AG04449 (cell line): ENCODE results near the gene SLC35B2.
A peak's percentile ranks its signal among the peaks of the same experiment; 100 is the strongest.

Source experiments
- CTCF ChIA-PET: fragments of 350-600 bp; formaldehyde crosslinking; extraction: SDS; loops from one replicate; lab custom pipeline; 2021; ENCODE audit warnings: antibody characterized with exemption; lab: Yijun Ruan, JAX
- POLR2A ChIA-PET: fragments of 400-600, 350-600 bp; formaldehyde crosslinking; extraction: SDS; loops from one replicate; lab custom pipeline; 2020; ENCODE audit warnings: antibody characterized with exemption, inconsistent platforms; lab: Yijun Ruan, JAX
- DNase-seq: peaks from one replicate; pipeline ENCODE4 v3.0.0-alpha.2; 2010; ENCODE audit warnings: low read depth, low spot score
- H3K4me3 ChIP-seq: 2 replicates; pipeline ENCODE4 v1.5.1; 2011; ENCODE audit warnings: low read depth, mild to moderate bottlenecking, control low read depth, low read length
- TF ChIP-seq, protein P1 (sequence below): IDR thresholded peaks from one replicate; pipeline ENCODE4 v1.5.1; 2011; ENCODE audit warnings: mild to moderate bottlenecking, moderate library complexity, low read length, control low read depth, inconsistent platforms; ENCODE audit not compliant: insufficient read depth; ENCODE audit errors: missing control alignments

SLC35B2 gene

DNA sequence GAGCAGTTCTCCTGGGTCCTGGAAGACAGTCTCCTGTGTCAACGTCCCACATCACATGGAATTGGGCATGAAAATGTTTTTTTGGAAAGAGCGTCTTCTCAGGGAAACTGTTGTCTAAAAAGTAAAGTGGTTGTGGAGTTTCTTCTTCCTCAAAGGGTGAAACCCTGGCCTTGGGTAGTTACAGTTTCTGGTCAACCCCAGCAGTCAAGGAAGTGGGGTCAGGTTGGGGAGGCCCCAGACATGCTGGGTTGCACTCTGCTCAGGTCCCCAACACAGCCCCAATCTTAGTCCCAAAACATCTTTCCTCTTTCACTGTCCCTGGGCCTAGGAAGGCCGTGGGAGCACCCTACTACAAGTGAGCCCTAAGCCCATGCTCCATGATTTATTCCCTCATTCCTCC is 9.0 kb upstream of the SLC35B2 start:
- CTCF ChIA-PET = interaction anchor here (0.6 to 9.1 kb wide), 16 partner anchors 10 to 154 kb away, joined by 3 to 234 read pairs (median 12); partner anchors contain the start of genes AARS2, SLC35B2 and SPATS1
- POLR2A ChIA-PET = no interaction called here
- no peak overlapping the region for H3K4me3 ChIP-seq
- no peak for DNase-seq
- TF ChIP-seq, protein P1, sequence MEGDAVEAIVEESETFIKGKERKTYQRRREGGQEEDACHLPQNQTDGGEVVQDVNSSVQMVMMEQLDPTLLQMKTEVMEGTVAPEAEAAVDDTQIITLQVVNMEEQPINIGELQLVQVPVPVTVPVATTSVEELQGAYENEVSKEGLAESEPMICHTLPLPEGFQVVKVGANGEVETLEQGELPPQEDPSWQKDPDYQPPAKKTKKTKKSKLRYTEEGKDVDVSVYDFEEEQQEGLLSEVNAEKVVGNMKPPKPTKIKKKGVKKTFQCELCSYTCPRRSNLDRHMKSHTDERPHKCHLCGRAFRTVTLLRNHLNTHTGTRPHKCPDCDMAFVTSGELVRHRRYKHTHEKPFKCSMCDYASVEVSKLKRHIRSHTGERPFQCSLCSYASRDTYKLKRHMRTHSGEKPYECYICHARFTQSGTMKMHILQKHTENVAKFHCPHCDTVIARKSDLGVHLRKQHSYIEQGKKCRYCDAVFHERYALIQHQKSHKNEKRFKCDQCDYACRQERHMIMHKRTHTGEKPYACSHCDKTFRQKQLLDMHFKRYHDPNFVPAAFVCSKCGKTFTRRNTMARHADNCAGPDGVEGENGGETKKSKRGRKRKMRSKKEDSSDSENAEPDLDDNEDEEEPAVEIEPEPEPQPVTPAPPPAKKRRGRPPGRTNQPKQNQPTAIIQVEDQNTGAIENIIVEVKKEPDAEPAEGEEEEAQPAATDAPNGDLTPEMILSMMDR = no peak

DNA sequence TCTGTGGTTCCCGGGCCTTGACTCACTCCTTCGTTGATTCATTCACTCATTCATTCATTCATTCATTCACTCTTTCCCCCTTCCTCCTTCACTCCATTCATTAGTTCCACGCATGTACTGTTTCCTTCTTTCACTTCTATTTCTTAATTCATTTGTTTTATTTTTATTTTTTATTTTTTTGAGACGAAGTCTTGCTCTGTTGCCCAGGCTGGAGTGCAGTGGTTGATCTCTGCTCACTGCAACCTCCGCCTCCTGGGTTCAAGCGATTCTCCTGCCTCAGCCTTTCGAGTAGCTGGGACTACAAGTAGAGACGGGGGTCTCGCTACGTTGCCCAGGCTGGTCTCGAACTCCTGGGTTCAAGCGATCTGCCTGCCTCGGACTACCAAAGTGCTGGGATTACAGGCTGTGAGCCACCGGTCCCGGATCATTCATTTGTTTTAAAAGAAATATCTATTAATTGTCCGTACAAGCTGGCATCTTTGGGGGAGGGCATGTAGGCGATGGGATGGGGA is 8.4 kb upstream of the SLC35B2 start:
- no peak for DNase-seq
- ChIA-PET POLR2A (no interaction called here), CTCF (interaction anchor here (2.6 to 9.1 kb wide), 6 partner anchors 12 to 82 kb away, joined by 9 to 234 read pairs (median 54); partner anchors contain the start of genes AARS2 and SPATS1)
- TF ChIP-seq, protein P1 = no peak
- no peak overlapping the region; the same call in 1 of the 2 replicates for H3K4me3 ChIP-seq

GRCh38 chr6:44265007-44265721 is 7.8 kb upstream of the SLC35B2 start, which contains the start of gene NFKBIE:
Gene NFKBIE, minus strand, starts transcription at chr6:44265551. Its CDS starts 205 bp downstream, at chr6:44265346.
- ChIA-PET CTCF (interaction anchor here (0.7 to 9.1 kb wide), 10 partner anchors 11 to 78 kb away, joined by 3 to 234 read pairs (median 8); partner anchors contain the start of gene SPATS1), POLR2A (interaction anchor here (0.7 to 1.6 kb wide), 2 partner anchors 18 to 33 kb away, joined by 3 to 9 read pairs; partner anchors contain the start of gene HSP90AB1)
- TF ChIP-seq, protein P1 = peak; percentile 26
- peak within 1 kb of the TSS; percentile 80 for H3K4me3 ChIP-seq
- DNase-seq = peak; percentile 50

- no peak for DNase-seq
- POLR2A ChIA-PET = interaction anchor here (0.7 to 1.6 kb wide), 2 partner anchors 18 to 34 kb away, joined by 3 to 9 read pairs; partner anchors contain the start of gene HSP90AB1
- CTCF ChIA-PET = interaction anchor here (0.7 to 9.1 kb wide), 8 partner anchors 10 to 72 kb away, joined by 3 to 234 read pairs (median 3); partner anchors contain the start of gene AARS2
- peak overlapping the region; percentile 80 for H3K4me3 ChIP-seq
- TF ChIP-seq, protein P1 = no peak
These were observed 7.1 kb upstream of the SLC35B2 start for GRCh38 chr6:44264154-44265006.

DNA sequence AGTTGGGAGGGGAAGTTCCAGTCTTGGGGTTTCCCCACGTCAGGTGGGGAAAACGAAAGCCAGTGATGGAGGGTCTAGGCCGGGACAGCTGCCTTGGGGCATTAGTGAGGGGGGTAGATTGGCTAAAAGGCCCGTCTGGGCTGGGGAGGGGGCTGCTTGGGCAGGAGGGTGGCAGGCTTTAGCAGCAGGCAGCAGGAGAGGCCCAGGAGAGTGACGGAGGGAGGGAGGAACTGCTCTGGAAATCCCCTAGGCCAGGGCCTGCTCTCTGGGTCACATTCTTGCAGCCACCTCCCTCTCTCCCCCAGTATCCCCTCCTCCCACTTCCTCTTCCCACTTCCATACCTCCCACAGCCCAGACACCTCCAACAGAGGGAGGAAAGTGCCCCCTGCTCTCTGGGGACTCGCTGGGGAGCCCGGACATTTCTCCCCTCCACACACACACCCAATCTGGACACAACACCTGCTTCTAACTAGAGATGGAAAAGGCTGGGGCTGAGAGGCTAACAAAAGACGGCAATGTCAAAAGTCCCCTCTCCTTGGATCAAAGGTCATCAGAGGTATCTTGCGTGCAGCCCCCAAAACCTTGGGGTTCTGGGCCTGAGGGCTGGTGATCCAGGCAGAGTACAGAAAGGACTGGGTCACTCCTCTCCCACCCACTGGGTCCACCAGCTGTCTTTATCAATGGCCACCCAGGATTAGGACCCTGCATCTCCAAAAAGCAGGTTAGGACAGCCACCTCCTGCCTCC is 6.2 kb upstream of the SLC35B2 start:
- no peak for DNase-seq
- CTCF ChIA-PET = interaction anchor here (0.7 to 9.1 kb wide), 6 partner anchors 9 to 89 kb away, joined by 3 to 234 read pairs (median 10); partner anchors contain the start of gene AARS2
- TF ChIP-seq, protein P1 = no peak
- peak overlapping the region; percentile 80 for H3K4me3 ChIP-seq
- POLR2A ChIA-PET = interaction anchor here (1.6 kb wide), 1 partner anchor 17 kb away, joined by 9 read pairs; the partner anchor contains the start of gene HSP90AB1
